LNCaP clone FGC (cell line): ENCODE data around the gene MARCO.
"Not testable (repeated sequence)": the region's sequence is repeated elsewhere in the genome, so short reads cannot be mapped to it uniquely, and the experiment has no call there.

Experiments used
- DNase-seq: peaks from one replicate; pipeline ENCODE4 v3.0.0-alpha.2; 2011; ENCODE audit warnings: low read depth
- H3K4me3 ChIP-seq: 2 replicates; pipeline ENCODE4 v1.5.1; 2011; ENCODE audit warnings: mild to moderate bottlenecking, low read depth, low read length, control low read depth
- CTCF ChIP-seq: IDR thresholded peaks from 2 replicates; pipeline ENCODE4 v1.5.1; 2012; ENCODE audit warnings: mild to moderate bottlenecking; ENCODE audit not compliant: control insufficient read depth, insufficient read depth; ENCODE audit errors: extremely low read depth

The MARCO gene

GRCh38 chr2:119025013-119025412, 83.0 kb downstream of the MARCO start:
- no peak for TF ChIP-seq CTCF

GRCh38 chr2:119025762-119026351, 83.9 kb downstream of the MARCO start:
- no peak for TF ChIP-seq CTCF
- no peak for DNase-seq
- no peak overlapping the region for H3K4me3 ChIP-seq

More at GRCh38 chr2:119025013-119025412, 83.0 kb downstream of the MARCO start:
- DNase-seq, result no peak
- H3K4me3 ChIP-seq, result no peak overlapping the region

GRCh38 chr2:119026890-119027289, 84.9 kb downstream of the MARCO start:
- H3K4me3 ChIP-seq, result no peak overlapping the region
- TF ChIP-seq CTCF, result no peak
- DNase-seq, result no peak

- TF ChIP-seq CTCF, result peak; percentile 72
- DNase-seq, result peak; percentile 8
- H3K4me3 ChIP-seq, result no peak overlapping the region
Measured at GRCh38 chr2:119028327-119029174, 86.6 kb downstream of the MARCO start.

GRCh38 chr2:119029297-119029696, 87.3 kb downstream of the MARCO start:
- TF ChIP-seq CTCF, result no peak
- H3K4me3 ChIP-seq, result no peak overlapping the region
- no peak for DNase-seq

- not testable (repeated sequence) for H3K4me3 ChIP-seq, DNase-seq
Measured at GRCh38 chr2:119037922-119038321, 95.9 kb downstream of the MARCO start.

GRCh38 chr2:119040730-119041129, 98.7 kb downstream of the MARCO start:
- H3K4me3 ChIP-seq, result no peak overlapping the region
- TF ChIP-seq CTCF, result no peak
- no peak for DNase-seq
